ENCODE measurements around the gene ASAH2.
A peak's percentile ranks its signal among the peaks of the same experiment; 100 is the strongest.
"Not testable (repeated sequence)": the region's sequence is repeated elsewhere in the genome, so short reads cannot be mapped to it uniquely, and the experiment has no call there.

The ASAH2 gene

DNA sequence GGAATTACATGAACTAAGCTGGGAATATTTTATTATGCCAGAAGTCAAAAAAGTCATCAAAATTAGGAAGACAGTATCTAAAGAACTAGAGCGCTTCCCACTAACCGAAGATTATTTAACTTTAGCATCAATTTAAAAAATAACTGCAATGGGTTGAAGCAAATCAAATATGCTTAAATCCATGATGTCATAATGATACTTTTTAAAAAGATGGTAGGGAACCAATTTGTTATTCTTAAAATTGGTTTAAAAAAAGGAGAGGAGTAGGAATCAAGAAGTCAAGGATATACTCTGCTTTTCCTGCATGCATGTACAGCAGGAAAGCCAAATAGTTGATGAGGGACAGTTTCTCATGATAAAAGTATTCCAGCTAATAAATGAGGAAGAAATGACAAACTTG, 3.2 kb upstream of the ASAH2 start:
- DNase-seq (ENCODE audit: low spot score), result no peak

GRCh38 chr10:50250096-50250854, 1.0 kb downstream of the ASAH2 start:
- DNase-seq (ENCODE audit: low spot score), result no peak

GRCh38 chr10:50248598-50248997, 2.7 kb downstream of the ASAH2 start:
- DNase-seq (ENCODE audit: low spot score), result no peak

GRCh38 chr10:50248062-50248461, 3.3 kb downstream of the ASAH2 start:
- no peak for DNase-seq (ENCODE audit: low spot score)

DNA sequence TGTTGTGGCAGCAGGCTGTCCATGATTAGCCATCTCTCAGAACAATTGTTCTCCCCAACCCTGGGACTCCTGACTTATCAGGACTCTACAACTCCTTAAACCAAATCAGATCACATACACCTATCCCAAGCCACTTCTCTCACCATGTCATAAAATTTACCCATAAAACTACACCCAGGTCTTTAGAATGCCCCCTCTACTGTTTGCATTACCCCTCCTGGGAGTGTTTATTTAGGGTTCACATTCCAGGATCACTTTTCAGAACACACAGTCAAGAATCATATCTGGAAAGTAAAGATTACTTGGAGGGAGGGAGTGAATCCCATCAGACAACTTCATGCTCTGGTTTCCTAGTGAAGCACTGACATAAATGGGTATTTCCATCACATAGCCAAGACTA, 7.1 kb downstream of the ASAH2 start:
- DNase-seq (ENCODE audit: low spot score), result no peak

DNA sequence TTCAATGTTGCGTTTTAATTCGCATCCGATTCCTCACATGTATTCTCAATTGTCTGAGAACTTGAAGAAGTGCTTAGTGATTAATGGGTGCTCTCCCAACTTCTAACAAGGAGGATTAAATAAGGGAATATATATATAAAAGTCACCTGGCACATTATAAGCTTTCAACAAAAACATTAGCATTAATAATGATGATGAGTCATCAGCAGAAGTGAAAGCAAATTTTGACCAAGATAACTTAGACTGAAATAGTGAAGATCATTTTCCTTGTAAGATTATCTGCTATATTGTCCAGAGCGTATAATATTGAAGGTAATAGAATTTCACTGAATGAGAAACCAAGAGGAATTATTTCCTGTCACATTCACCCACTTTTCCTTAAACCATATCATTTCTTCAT, 8.5 kb downstream of the ASAH2 start:
- DNase-seq (ENCODE audit: low spot score), result no peak

DNA sequence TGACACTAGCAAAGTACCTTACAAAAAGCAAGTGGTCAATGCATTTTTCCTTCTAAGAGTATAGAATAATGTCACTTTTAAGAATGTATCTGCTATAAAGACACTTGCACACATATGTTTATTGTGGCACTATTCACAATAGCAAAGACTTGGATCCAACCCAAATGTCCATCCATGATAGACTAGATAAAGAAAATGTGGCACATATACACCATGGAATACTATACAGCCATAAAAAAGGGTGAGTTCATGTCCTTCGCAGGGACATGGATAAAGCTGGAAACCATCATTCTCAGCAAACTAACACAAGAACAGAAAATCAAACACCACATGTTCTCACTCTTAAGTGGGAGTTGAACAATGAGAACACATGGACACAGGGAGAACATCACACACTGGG, 9.8 kb downstream of the ASAH2 start:
- not testable (repeated sequence) for DNase-seq (ENCODE audit: low spot score)

DNA sequence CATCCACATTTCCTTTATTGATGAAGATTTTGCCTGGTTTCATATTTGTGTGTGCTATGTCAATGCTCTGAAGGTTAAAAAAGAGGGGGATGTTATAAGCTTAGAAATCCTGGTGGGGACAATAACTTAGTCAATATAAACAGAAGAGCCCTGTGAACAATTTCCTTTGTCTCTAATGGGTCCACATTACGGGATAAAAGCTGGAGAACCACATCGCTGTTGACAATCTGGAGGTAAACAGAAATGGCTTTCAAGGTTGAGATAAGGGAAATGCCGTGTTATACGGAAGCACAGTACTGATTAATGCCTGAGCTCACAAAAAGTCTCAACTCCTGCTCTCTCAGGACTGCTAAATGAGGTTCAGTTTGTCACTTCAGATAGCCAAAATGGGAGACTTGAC, 16.8 kb downstream of the ASAH2 start:
- no peak for DNase-seq (ENCODE audit: low spot score)

GRCh38 chr10:50232261-50232639, 19.1 kb downstream of the ASAH2 start:
- no peak for DNase-seq (ENCODE audit: low spot score)

DNA sequence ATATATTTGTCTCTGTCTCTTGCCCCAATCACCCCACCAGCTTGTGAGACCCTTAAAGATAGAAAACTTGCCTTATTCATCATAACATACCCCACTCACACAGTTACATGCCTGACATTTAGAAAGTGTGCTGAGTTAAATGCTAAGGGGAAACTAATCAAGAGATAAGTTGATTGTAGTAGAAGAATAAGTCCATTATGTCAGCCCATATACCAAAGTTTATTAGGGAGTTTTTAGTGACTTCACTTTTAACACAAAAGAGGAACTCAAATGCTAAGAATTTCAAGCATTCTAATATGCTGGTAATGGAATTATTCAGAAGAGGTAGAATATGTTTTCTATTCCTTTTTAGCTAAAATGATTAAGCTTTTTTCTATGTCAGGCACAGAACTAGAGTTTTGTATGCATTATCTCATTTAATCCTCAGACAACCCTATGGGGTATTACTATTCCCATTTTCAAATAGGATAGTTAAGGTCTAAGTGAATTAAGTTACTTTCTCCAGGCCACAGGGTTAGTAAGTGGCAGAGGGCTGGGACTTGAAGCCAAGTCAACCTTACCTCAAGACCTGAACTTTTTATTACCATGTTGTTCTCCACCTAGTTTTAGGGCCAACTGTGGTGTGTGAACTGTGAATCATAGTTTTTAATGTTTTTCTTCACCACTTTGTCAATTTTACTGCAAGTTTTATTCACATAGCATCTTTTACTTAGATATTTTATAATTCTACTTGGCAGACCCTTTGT, 19.6 kb downstream of the ASAH2 start:
- peak; percentile 11 for DNase-seq (ENCODE audit: low spot score)

GRCh38 chr10:50229460-50229859, 21.9 kb downstream of the ASAH2 start:
- no peak for DNase-seq (ENCODE audit: low spot score)

DNA sequence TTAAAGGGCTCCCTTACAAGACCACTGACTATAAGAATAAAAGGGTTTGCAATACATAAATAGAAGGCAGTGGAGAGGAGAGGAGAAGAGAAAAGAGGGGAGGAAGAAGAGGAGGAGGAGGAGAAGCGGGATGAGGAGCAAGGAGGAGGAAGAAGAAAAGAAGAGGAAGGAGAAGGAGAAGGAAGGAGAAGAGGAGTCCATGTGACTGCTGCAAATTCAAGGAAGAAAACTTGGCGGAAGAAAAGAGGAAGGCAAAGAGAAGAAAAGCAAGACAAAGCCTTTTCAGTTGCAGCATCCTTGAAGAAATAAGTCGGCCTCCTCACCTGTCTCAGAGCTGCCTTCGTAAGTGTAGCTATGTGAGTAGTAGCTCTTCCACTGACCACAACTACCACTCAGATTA, 22.6 kb downstream of the ASAH2 start:
- DNase-seq (ENCODE audit: low spot score), result no peak

DNA sequence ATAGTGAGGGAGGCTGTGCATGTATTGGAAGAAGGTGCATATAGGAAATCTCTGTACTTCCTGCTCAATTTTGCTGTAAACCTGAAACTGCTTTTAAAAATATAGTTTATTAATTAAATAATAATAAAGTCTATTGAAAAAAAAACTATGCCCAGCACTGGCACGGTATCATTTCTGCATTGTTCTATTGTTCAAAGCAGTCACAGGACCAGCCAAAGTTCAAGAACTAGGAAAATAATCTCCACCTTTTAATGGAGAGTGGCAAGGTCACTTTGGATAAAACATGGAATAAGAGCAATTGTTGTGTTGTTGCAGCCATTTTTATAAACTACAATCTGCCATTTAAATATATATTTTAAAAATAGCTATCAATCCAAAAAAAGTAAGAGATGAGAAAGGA, 24.7 kb downstream of the ASAH2 start:
- no peak for DNase-seq (ENCODE audit: low spot score)

- DNase-seq (ENCODE audit: low spot score), result peak; percentile 34
These were observed 26.9 kb downstream of the ASAH2 start for GRCh38 chr10:50224330-50224952.

GRCh38 chr10:50222199-50222598, 29.1 kb downstream of the ASAH2 start:
- no peak for DNase-seq (ENCODE audit: low spot score)

DNA sequence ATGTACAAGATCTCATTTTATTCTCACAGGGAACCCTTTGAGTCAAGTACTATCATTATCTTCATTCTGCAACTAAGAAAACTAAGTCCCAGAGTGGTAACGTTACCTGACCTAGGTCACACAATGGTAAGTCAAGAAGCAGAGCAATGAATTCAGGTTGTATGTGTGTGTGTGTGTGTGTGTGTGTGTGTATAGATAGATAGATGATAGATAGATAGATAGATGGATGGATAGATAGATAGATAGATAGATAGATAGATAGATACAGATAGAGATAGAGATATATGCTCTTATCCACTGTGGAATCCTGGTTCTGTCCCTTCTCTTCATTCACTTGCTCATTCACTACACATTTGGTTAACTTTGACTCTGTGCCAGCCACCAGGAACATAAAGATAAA, 29.8 kb downstream of the ASAH2 start:
- DNase-seq (ENCODE audit: low spot score), result no peak

DNA sequence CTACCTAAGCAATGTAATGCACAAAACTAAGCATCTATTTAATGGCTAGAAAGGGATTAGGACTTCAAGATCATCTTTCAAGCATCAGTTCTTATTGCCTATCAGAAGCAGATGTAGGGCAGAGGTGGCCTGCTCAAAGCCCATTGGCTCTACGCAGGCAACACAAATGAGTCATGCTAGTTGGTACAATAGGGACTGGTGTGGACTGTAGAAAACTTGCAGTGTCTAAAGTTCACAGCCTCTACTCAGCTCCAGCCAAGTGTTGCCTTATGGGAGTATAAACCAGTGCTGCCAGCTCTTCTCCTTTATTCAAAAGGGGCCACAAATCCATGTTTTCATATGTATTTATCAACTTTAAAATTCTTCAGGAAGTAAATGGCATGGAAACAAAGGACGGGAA, 31.7 kb downstream of the ASAH2 start:
- DNase-seq (ENCODE audit: low spot score), result no peak

GRCh38 chr10:50219200-50219599, 32.1 kb downstream of the ASAH2 start:
- no peak for DNase-seq (ENCODE audit: low spot score)

DNA sequence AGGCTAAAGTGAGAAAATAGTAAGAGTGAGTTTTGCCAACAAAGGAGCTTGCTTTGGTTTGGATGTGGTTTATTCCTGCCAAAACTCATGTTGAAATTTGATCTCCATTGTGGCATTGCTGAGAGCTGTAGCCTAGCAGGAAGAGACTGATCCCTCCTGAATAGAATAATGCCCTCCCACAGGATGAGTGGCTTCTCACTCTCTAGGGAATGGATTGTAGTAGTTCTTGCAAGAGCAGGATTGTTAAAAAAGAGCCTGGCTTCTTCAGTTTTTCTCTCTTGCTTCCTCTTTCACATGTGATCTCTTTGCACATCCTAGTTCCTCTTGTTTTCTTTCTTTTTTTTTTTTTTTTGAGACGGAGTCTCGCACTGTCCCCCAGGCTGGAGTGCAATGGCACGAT, 34.4 kb downstream of the ASAH2 start:
- DNase-seq (ENCODE audit: low spot score), result peak; percentile 44

DNA sequence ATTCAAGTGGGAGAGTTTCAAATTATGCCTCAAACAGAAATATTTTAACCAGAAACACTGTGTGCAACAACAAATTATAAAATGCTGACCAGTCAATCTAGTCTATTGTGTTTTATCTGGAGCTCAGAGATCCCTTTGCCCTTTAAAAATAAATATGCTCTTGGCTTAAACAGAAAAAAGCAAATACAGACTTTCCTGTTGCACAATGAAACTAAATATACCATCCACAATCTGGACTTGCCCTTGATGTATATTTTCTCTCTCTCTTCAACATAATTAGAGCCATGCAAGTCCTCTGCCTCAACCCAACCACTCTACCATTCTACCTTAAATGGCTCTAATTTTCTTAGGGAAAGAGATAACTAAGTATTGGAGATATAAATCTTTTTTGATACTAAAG, 34.9 kb downstream of the ASAH2 start:
- no peak for DNase-seq (ENCODE audit: low spot score)

DNA sequence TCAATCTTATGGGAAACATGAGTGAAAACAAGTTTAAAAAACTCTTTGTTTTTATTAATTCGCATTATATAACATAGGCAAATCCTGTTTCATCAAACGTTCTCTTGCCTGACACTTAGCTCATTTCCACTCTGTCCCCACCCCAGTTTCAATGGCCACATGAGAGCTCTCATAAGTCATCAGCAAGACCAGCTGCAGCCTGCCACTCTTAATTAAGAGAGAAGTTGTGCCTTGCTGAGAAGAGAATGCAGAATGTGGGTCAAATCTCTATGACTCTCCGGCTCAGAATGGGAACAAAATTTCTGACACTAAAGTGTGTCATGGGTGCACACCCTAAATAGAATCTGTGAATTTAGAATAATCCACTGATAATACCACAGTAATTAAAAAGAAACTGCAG, 39.6 kb downstream of the ASAH2 start:
- no peak for DNase-seq (ENCODE audit: low spot score)

DNA sequence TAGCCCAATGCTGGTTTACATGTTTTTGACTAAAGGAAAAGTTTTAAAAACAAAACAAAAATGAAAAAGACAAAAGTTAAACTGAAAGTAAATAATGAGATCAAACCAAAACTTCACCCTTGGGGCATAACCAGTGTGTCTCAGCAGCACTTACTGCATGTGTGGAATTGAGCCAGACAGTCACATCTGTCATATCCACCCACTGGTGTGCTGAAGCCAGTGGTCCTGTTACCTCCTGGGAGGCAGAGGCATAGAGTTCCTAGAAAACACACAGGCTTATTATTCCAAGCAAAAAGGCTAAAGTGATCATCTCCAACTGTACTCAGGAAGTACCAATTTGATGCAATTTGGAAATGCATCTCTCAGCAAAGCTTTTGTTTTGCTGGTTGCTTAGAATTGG, 40.4 kb downstream of the ASAH2 start:
- no peak for DNase-seq (ENCODE audit: low spot score)
